H1 (cell line): ENCODE data around the gene TRAP1. TPM values are rescaled to one million over a fixed set of nuclear protein-coding genes. Genes with fewer than 3 reads are reported as not detected.

Source experiments
- CTCF ChIA-PET: fragments of 300-600 bp; sonication (Branson Sonifier 250); formaldehyde crosslinking; loops from one replicate; lab custom pipeline; 2021; ENCODE audit not compliant: partially characterized antibody; lab: Charles Lee
- POLR2A ChIA-PET: fragments of 300-600 bp; sonication (Branson Sonifier 250); formaldehyde crosslinking; loops from one replicate; lab custom pipeline; 2021; ENCODE audit warnings: inconsistent platforms; ENCODE audit not compliant: partially characterized antibody; lab: Charles Lee
- DNase-seq, 2 experiments: peaks; one replicate each; pipeline versions ENCODE4 v3.0.0 to v3.0.0-alpha.2; 2010 to 2022; ENCODE audit warnings: low spot score in 2 of 2, low read depth in 1 of 2, mixed read lengths in 1 of 2
- FAIRE-seq: peaks from 2 replicates; lab custom pipeline; 2011; peaks lifted over from hg19 to GRCh38; lab: Jason Lieb, UNC
- H2AFZ ChIP-seq: 2 replicates; pipeline ENCODE4 v1.8.1; 2012; ENCODE audit warnings: low read length, inconsistent platforms
- H2AK5ac ChIP-seq: 2 replicates; pipeline ENCODE4 v1.6.1; 2013; ENCODE audit warnings: low read depth, low read length
- H2BK120ac ChIP-seq: replicated peaks from 2 replicates; pipeline ENCODE3; 2013; ENCODE audit warnings: low read depth, low read length, inconsistent platforms
- H2BK12ac ChIP-seq: 2 replicates; pipeline ENCODE4 v1.6.1; 2013; ENCODE audit warnings: low read depth, low read length
- H2BK15ac ChIP-seq: 2 replicates; pipeline ENCODE4 v1.6.1; 2013; ENCODE audit warnings: low read length
- H2BK20ac ChIP-seq: 2 replicates; pipeline ENCODE4 v1.6.1; 2013; ENCODE audit warnings: low read length
- H2BK5ac ChIP-seq: 2 replicates; pipeline ENCODE4 v1.6.1; 2013; ENCODE audit warnings: low read depth, low read length
- H3K14ac ChIP-seq: 2 replicates; pipeline ENCODE4 v1.6.1; 2013; ENCODE audit warnings: inconsistent platforms; ENCODE audit not compliant: insufficient read length
- H3K18ac ChIP-seq: 2 replicates; pipeline ENCODE4 v1.6.1; 2013; ENCODE audit warnings: low read length; ENCODE audit errors: extremely low read depth
- H3K23ac ChIP-seq: 2 replicates; pipeline ENCODE4 v1.6.1; 2013; ENCODE audit warnings: inconsistent platforms; ENCODE audit not compliant: insufficient read length
- H3K23me2 ChIP-seq: 2 replicates; pipeline ENCODE4 v1.6.1; 2013; ENCODE audit warnings: low read depth, low read length
- H3K27ac ChIP-seq: 2 replicates; pipeline ENCODE4 v1.6.1; 2011; ENCODE audit warnings: low read depth, low read length, inconsistent platforms
- H3K27me3 ChIP-seq, 4 experiments: replicated peaks in 1 of 4; 1 replicate in 1 of 4; 2 replicates in 3 of 4; pipeline versions ENCODE4 v1.6.1 to v1.8.1; 2011 to 2013; ENCODE audit warnings: low read length in 3 of 4, mild to moderate bottlenecking in 3 of 4, inconsistent platforms in 2 of 4, mixed read lengths in 2 of 4, moderate library complexity in 1 of 4; ENCODE audit not compliant: control insufficient read depth in 3 of 4, insufficient read depth in 3 of 4; ENCODE audit errors: extremely low read depth in 1 of 4
- H3K36me3 ChIP-seq, 4 experiments: 2 replicates each; pipeline versions ENCODE4 v1.6.1 to v1.8.1; 2011 to 2013; ENCODE audit warnings: mild to moderate bottlenecking in 4 of 4, low read length in 3 of 4, moderate library complexity in 2 of 4, control low read depth in 1 of 4, inconsistent platforms in 1 of 4; ENCODE audit not compliant: insufficient read depth in 4 of 4, control insufficient read depth in 2 of 4
- H3K4ac ChIP-seq: replicated peaks from 2 replicates; pipeline ENCODE3; 2013; ENCODE audit warnings: low read length, low read depth, mixed read lengths, inconsistent platforms; ENCODE audit not compliant: insufficient read length
- H3K4me1 ChIP-seq, 4 experiments: replicated peaks in 1 of 4; 1 replicate in 1 of 4; 2 replicates in 3 of 4; pipeline versions ENCODE4 v1.6.1 to v1.8.1; 2011 to 2013; ENCODE audit warnings: low read length in 3 of 4, inconsistent platforms in 2 of 4, mixed read lengths in 1 of 4; ENCODE audit not compliant: insufficient read depth in 4 of 4, control insufficient read depth in 3 of 4
- H3K4me2 ChIP-seq, 2 experiments: 2 replicates each; pipeline versions ENCODE4 v1.6.1 to v1.8.1; 2011 to 2013; ENCODE audit warnings: low read depth in 2 of 2, low read length in 2 of 2, control low read depth in 1 of 2, inconsistent platforms in 1 of 2, mild to moderate bottlenecking in 1 of 2; ENCODE audit not compliant: insufficient read depth in 1 of 2
- H3K4me3 ChIP-seq, 4 experiments: fragments of 200-600, 300-600 bp in 1 of 4; sonication (generic), shearing (Covaris generic), sonication (Bioruptor Twin) in 1 of 4; 2 replicates each; pipeline versions ENCODE4 v1.5.1 to v1.8.1; 2011 to 2016; ENCODE audit warnings: low read length in 4 of 4, low read depth in 3 of 4, control low read depth in 2 of 4, inconsistent platforms in 2 of 4, mild to moderate bottlenecking in 2 of 4, mixed read lengths in 1 of 4, moderate library complexity in 1 of 4; ENCODE audit not compliant: insufficient read depth in 2 of 4; ENCODE audit errors: extremely low read depth in 1 of 4
- H3K56ac ChIP-seq: replicated peaks from 2 replicates; pipeline ENCODE3; 2013; ENCODE audit warnings: low read depth, mild to moderate bottlenecking, mixed read lengths, low read length, inconsistent platforms; ENCODE audit not compliant: insufficient read length
- H3K79me1 ChIP-seq: 2 replicates; pipeline ENCODE4 v1.6.1; 2013; ENCODE audit warnings: low read depth, low read length, control low read depth
- H3K79me2 ChIP-seq, 2 experiments: 2 replicates each; pipeline versions ENCODE4 v1.6.1 to v1.8.1; 2012 to 2013; ENCODE audit warnings: low read length in 2 of 2, mild to moderate bottlenecking in 2 of 2, inconsistent platforms in 1 of 2; ENCODE audit not compliant: insufficient read depth in 2 of 2, control insufficient read depth in 1 of 2
- H3K9ac ChIP-seq, 4 experiments: replicated peaks in 1 of 4; 1 replicate in 1 of 4; 2 replicates in 3 of 4; pipeline versions ENCODE4 v1.6.1 to v1.8.1; 2011 to 2013; ENCODE audit warnings: low read depth in 3 of 4, low read length in 3 of 4, control low read depth in 2 of 4, mild to moderate bottlenecking in 2 of 4, moderate library complexity in 2 of 4, inconsistent platforms in 1 of 4; ENCODE audit errors: extremely low read depth in 1 of 4
- H3K9me3 ChIP-seq, 2 experiments: 2 replicates each; pipeline versions ENCODE4 v1.6.1 to v1.8.1; 2012 to 2013; ENCODE audit warnings: mild to moderate bottlenecking in 2 of 2, moderate library complexity in 2 of 2, control low read depth in 1 of 2, inconsistent platforms in 1 of 2, low read depth in 1 of 2, low read length in 1 of 2, mixed read lengths in 1 of 2; ENCODE audit not compliant: insufficient read depth in 2 of 2
- H4K20me1 ChIP-seq, 2 experiments: replicated peaks in 1 of 2; 2 replicates each; pipeline versions ENCODE3 to v1.8.1; 2011 to 2013; ENCODE audit warnings: inconsistent platforms in 2 of 2, low read length in 2 of 2, mild to moderate bottlenecking in 1 of 2; ENCODE audit not compliant: insufficient read depth in 2 of 2, control insufficient read depth in 1 of 2
- H4K5ac ChIP-seq: 2 replicates; pipeline ENCODE4 v1.6.1; 2013; ENCODE audit warnings: low read length, low read depth, mixed read lengths, inconsistent platforms; ENCODE audit not compliant: insufficient read length
- H4K8ac ChIP-seq: 2 replicates; pipeline ENCODE4 v1.8.0; 2013; ENCODE audit warnings: mild to moderate bottlenecking, moderate library complexity, low read length, inconsistent platforms; ENCODE audit not compliant: insufficient read depth; ENCODE audit errors: extremely low read depth
- H4K91ac ChIP-seq: replicated peaks from 2 replicates; pipeline ENCODE3; 2013; ENCODE audit warnings: low read length, mixed read lengths, inconsistent platforms; ENCODE audit not compliant: insufficient read length
- GABPA ChIP-seq: IDR thresholded peaks from 2 replicates; pipeline ENCODE4 v1.6.1; 2011; ENCODE audit warnings: mild to moderate bottlenecking, low read length, moderate library complexity, borderline replicate concordance; ENCODE audit not compliant: insufficient read depth
- POLR2A ChIP-seq, 2 experiments: IDR thresholded peaks; 1 replicate in 1 of 2; 2 replicates in 1 of 2; pipeline ENCODE4 v1.6.1; 2011; ENCODE audit warnings: low read depth in 2 of 2, low read length in 2 of 2, mild to moderate bottlenecking in 2 of 2; ENCODE audit errors: control extremely low read depth in 1 of 2
- SIRT6 ChIP-seq: IDR thresholded peaks from one replicate; pipeline ENCODE4 v1.7.1; 2012; ENCODE audit warnings: low read length, inconsistent platforms
- TAF7 ChIP-seq: optimal IDR thresholded peaks from 2 replicates; pipeline ENCODE3; 2011; ENCODE audit warnings: low read depth, mild to moderate bottlenecking, inconsistent platforms, low read length, moderate library complexity, borderline replicate concordance
- TBP ChIP-seq: IDR thresholded peaks from 2 replicates; pipeline ENCODE4 v1.6.1; 2011; ENCODE audit warnings: low read depth, low read length, improper control_type of control experiment
- TEAD4 ChIP-seq: IDR thresholded peaks from 2 replicates; pipeline ENCODE4 v1.6.1; 2012; ENCODE audit warnings: low read depth, low read length, inconsistent platforms, mixed read lengths
- YY1 ChIP-seq: IDR thresholded peaks from 2 replicates; pipeline ENCODE4 v1.6.1; 2011; ENCODE audit warnings: low read depth, mild to moderate bottlenecking, low read length
- WGBS, 2 experiments: shearing (Covaris generic) in 1 of 2; methylation state at CpG; one replicate each; pipeline versions ENCODE4 v1.1.6 to v1.1.7; 2013 to 2015; ENCODE audit warnings: low lambda C conversion rate in 2 of 2, mixed read lengths in 2 of 2, inconsistent platforms in 1 of 2, low coverage in 1 of 2, missing lambda C conversion rate in 1 of 2; ENCODE audit not compliant: insufficient replicate concordance in 2 of 2, insufficient coverage in 1 of 2, insufficient read length in 1 of 2; ENCODE audit errors: extremely low coverage in 1 of 2, missing lambda C conversion rate in 1 of 2; 5-methylcytosine and 5-hydroxymethylcytosine counted together
- polyA plus RNA-seq, 7 experiments: library from polyadenylated mRNA; depleted of rRNA in 3 of 7; stranded (reverse) in 5 of 7; unstranded in 2 of 7; fragments of >200 nt in 5 of 7; fragments of 200-250 nt in 2 of 7; gene quantifications; 1 replicate in 5 of 7; 2 replicates in 1 of 7; 4 replicates in 1 of 7; pipeline versions ENCODE4 v1.2.1 to v1.2.3, GENCODE V29; 2011 to 2013; ENCODE audit warnings: missing spikeins in 2 of 7, mixed read lengths in 2 of 7
- total RNA-seq: library from RNA; stranded (reverse); fragmentation: NEBNext Ultra II Directional; extraction: Animal tissue kit (Norgen Biotek cat#: 25700); gene quantifications from 2 replicates; pipeline ENCODE4 v1.2.1, GENCODE V29; 2021
- TF ChIP-seq, protein P1 (sequence below): IDR thresholded peaks from 2 replicates; pipeline ENCODE4 v1.6.1; 2012; ENCODE audit warnings: low read length, inconsistent platforms
- TF ChIP-seq, protein P2 (sequence below): IDR thresholded peaks from 2 replicates; pipeline ENCODE4 v1.6.1; 2012; ENCODE audit warnings: inconsistent platforms

The TRAP1 gene
- total and polyA plus RNA-seq, 2 of the 8 experiments (the other 6 are each of a cell fraction or from before 2014, with no cell fraction given): 215 to 283 TPM

DNA sequence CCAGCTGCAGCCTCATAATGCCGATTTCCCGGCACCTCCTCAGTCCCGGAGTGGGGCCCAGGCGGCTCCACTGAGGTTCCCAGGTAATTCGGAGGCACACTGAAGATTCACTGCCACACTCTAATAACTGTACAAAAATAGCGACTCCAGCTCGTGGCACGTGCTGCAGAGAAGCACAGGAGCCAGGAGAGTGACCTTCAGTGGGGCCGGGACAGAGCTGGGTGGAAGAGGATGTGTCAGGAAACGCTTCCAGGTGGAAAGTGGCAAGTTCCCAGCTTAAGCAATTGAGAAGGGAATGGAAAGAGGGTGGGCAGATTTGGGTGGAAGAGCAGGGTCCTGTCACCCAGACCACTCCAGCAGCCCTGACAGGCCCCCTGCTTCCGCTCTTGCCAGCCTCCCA is 3.1 kb upstream of the TRAP1 start:
- Histone ChIP-seq H3K14ac (no peak overlapping the region), H3K4me1 (peaks cover 0 to 3% (median 0%) of the 10 kb centered on the region in 4 experiments; a peak in 2 of 7 replicates), H2BK120ac (no peak overlapping the region), H4K20me1 (peaks cover 0 to 2% of the 10 kb centered on the region in 2 experiments), H3K36me3 (no peaks in the 10 kb centered on the region), H4K91ac (no peak overlapping the region), H3K9me3 (no peaks in the 10 kb centered on the region), H3K4me2 (no peak overlapping the region), H3K23ac (no peak overlapping the region), H2BK20ac (no peak overlapping the region), H3K79me1 (no peaks in the 10 kb centered on the region), H2AK5ac (no peak overlapping the region), H3K79me2 (peaks cover 0 to 16% of the 10 kb centered on the region in 2 experiments), H3K9ac (no peak overlapping the region), H2AFZ (no peak overlapping the region), H3K4me3 (no peak overlapping the region), H3K18ac (no peak overlapping the region), H3K56ac (no peak overlapping the region), H3K4ac (no peak overlapping the region), H3K27ac (no peak overlapping the region), H2BK5ac (no peak overlapping the region; the same call in 1 of the 2 replicates), H3K27me3 (no peaks in the 10 kb centered on the region), H2BK12ac (0 out of 2 replicates have a peak overlapping the region, but pooled peaks have one; percentile 39), H4K5ac (no peak overlapping the region), H3K23me2 (peaks cover 10% of the 10 kb centered on the region), H4K8ac (no peak overlapping the region), H2BK15ac (no peak overlapping the region)
- no peak for DNase-seq
- 90% methylated on average over 11 of the region's 11 CpGs; no CpG with 5 or more reads in 1 of the 2 experiments for WGBS, 2 experiments
- CTCF ChIA-PET: no interaction called here
- FAIRE-seq: no peak
- POLR2A ChIA-PET: no interaction called here
- TF ChIP-seq TAF7 (no peak), YY1 (no peak), TBP (no peak), SIRT6 (no peak), POLR2A (IDR thresholded peaks at IDR 0.05; ENCODE audit: control extremely low read depth in 1 of 2, low read depth in 2 of 2, low read length in 2 of 2) (no peak), TEAD4 (no peak), GABPA (no peak)
- TF ChIP-seq, protein P1, sequence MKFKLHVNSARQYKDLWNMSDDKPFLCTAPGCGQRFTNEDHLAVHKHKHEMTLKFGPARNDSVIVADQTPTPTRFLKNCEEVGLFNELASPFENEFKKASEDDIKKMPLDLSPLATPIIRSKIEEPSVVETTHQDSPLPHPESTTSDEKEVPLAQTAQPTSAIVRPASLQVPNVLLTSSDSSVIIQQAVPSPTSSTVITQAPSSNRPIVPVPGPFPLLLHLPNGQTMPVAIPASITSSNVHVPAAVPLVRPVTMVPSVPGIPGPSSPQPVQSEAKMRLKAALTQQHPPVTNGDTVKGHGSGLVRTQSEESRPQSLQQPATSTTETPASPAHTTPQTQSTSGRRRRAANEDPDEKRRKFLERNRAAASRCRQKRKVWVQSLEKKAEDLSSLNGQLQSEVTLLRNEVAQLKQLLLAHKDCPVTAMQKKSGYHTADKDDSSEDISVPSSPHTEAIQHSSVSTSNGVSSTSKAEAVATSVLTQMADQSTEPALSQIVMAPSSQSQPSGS: no peak
- TF ChIP-seq, protein P2, sequence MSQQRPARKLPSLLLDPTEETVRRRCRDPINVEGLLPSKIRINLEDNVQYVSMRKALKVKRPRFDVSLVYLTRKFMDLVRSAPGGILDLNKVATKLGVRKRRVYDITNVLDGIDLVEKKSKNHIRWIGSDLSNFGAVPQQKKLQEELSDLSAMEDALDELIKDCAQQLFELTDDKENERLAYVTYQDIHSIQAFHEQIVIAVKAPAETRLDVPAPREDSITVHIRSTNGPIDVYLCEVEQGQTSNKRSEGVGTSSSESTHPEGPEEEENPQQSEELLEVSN: no peak
